Trophoblast cell (in vitro differentiated cells and primary cell): ENCODE data around the gene AGBL1.

Experiments used
- DNase-seq, 2 donors: peaks; one replicate each; pipeline ENCODE4 v3.0.0-alpha.2; 2016
- H2AFZ ChIP-seq: 2 replicates; pipeline ENCODE4 v1.6.1; 2013; ENCODE audit warnings: low read length, moderate library complexity, mild to moderate bottlenecking; ENCODE audit not compliant: insufficient read depth, poor library complexity
- H2AK5ac ChIP-seq: 2 replicates; pipeline ENCODE4 v1.6.1; 2013; ENCODE audit warnings: mild to moderate bottlenecking, low read length
- H2BK120ac ChIP-seq: 2 replicates; pipeline ENCODE4 v1.6.1; 2013; ENCODE audit warnings: low read length, mild to moderate bottlenecking, moderate library complexity; ENCODE audit not compliant: insufficient read depth, poor library complexity
- H2BK12ac ChIP-seq: 2 replicates; pipeline ENCODE4 v1.6.1; 2013; ENCODE audit warnings: mild to moderate bottlenecking, low read length, moderate library complexity
- H2BK5ac ChIP-seq: 2 replicates; pipeline ENCODE4 v1.6.1; 2013; ENCODE audit warnings: low read length, low read depth, moderate library complexity, mild to moderate bottlenecking; ENCODE audit not compliant: poor library complexity
- H3K14ac ChIP-seq: 2 replicates; pipeline ENCODE4 v1.6.1; 2013; ENCODE audit warnings: mild to moderate bottlenecking, low read length
- H3K18ac ChIP-seq: 2 replicates; pipeline ENCODE4 v1.6.1; 2013; ENCODE audit warnings: mild to moderate bottlenecking, low read length
- H3K23ac ChIP-seq: 2 replicates; pipeline ENCODE4 v1.6.1; 2013; ENCODE audit warnings: low read length
- H3K27ac ChIP-seq: 2 replicates; pipeline ENCODE4 v1.5.1; 2013; ENCODE audit warnings: low read depth, mild to moderate bottlenecking, inconsistent platforms, low read length, moderate library complexity
- H3K27me3 ChIP-seq: 2 replicates; pipeline ENCODE4 v1.6.1; 2013; ENCODE audit warnings: inconsistent platforms, mild to moderate bottlenecking, low read length, moderate library complexity; ENCODE audit not compliant: insufficient read depth
- H3K36me3 ChIP-seq, 2 experiments: 1 replicate in 1 of 2; 2 replicates in 1 of 2; pipeline ENCODE4 v1.6.1; 2013; ENCODE audit warnings: low read length in 2 of 2, mild to moderate bottlenecking in 2 of 2, moderate library complexity in 1 of 2; ENCODE audit not compliant: insufficient read depth in 2 of 2, control insufficient read depth in 1 of 2
- H3K4ac ChIP-seq: 2 replicates; pipeline ENCODE4 v1.6.1; 2013; ENCODE audit warnings: low read depth, mild to moderate bottlenecking, low read length, moderate library complexity
- H3K4me1 ChIP-seq, 2 experiments: 1 replicate in 1 of 2; 2 replicates in 1 of 2; pipeline ENCODE4 v1.6.1; 2013; ENCODE audit warnings: low read length in 2 of 2, mild to moderate bottlenecking in 2 of 2, moderate library complexity in 1 of 2; ENCODE audit not compliant: insufficient read depth in 2 of 2, control insufficient read depth in 1 of 2
- H3K4me2 ChIP-seq: 2 replicates; pipeline ENCODE4 v1.6.1; 2013; ENCODE audit warnings: inconsistent platforms, mild to moderate bottlenecking, low read length, moderate library complexity
- H3K4me3 ChIP-seq: 2 replicates; pipeline ENCODE4 v1.5.1; 2013; ENCODE audit warnings: mild to moderate bottlenecking, low read depth, low read length, inconsistent platforms
- H3K79me1 ChIP-seq: one replicate; pipeline ENCODE4 v1.6.1; 2013; ENCODE audit warnings: low read length
- H3K79me2 ChIP-seq: 2 replicates; pipeline ENCODE4 v1.6.1; 2013; ENCODE audit warnings: low read length, mild to moderate bottlenecking; ENCODE audit not compliant: control insufficient read depth, insufficient read depth, poor library complexity
- H3K9ac ChIP-seq: 2 replicates; pipeline ENCODE4 v1.6.1; 2013; ENCODE audit warnings: mild to moderate bottlenecking, low read length
- H3K9me3 ChIP-seq: 2 replicates; pipeline ENCODE4 v1.6.1; 2013; ENCODE audit warnings: low read depth, mild to moderate bottlenecking, control low read depth, inconsistent platforms, low read length; ENCODE audit not compliant: insufficient read depth
- H4K12ac ChIP-seq: 2 replicates; pipeline ENCODE4 v1.6.1; 2013; ENCODE audit warnings: low read depth, mild to moderate bottlenecking, low read length, moderate library complexity
- H4K8ac ChIP-seq: 2 replicates; pipeline ENCODE4 v1.6.1; 2013; ENCODE audit warnings: low read depth, mild to moderate bottlenecking, low read length, moderate library complexity
- H4K91ac ChIP-seq: one replicate; pipeline ENCODE4 v1.6.1; 2013; ENCODE audit warnings: low read depth, mild to moderate bottlenecking, low read length, moderate library complexity
- whole genome bisulfite sequencing: extraction: QIAGEN DNeasy Blood & Tissue Kit; methylation state at CpG from one replicate; pipeline ENCODE4 v1.1.7; 2013; ENCODE audit warnings: missing lambda C conversion rate; ENCODE audit not compliant: insufficient read length, insufficient coverage; ENCODE audit errors: extremely low coverage; 5-methylcytosine and 5-hydroxymethylcytosine counted together

AGBL1 gene

GRCh38 chr15:86353213-86353612 is 273.5 kb downstream of the AGBL1 start:
- no peak overlapping the region for H3K27ac ChIP-seq
- WGBS = no CpG with 5 or more reads among the region's 1 CpG
- no peaks in the 10 kb centered on the region for H3K27me3 ChIP-seq
- no peak overlapping the region for H2BK120ac ChIP-seq
- no peaks in the 10 kb centered on the region for H3K36me3 ChIP-seq
- H2AFZ ChIP-seq = no peak overlapping the region
- no peak overlapping the region for H2BK12ac ChIP-seq
- H3K9ac ChIP-seq = no peak overlapping the region
- no peaks in the 10 kb centered on the region for H3K9me3 ChIP-seq
- no peak overlapping the region for H3K4me2 ChIP-seq
- no peak overlapping the region for H4K8ac ChIP-seq
- no peak overlapping the region for H3K4ac ChIP-seq
- H2BK5ac ChIP-seq = no peak overlapping the region
- H3K4me3 ChIP-seq = no peak overlapping the region
- H3K4me1 ChIP-seq = no peaks in the 10 kb centered on the region
- H3K79me2 ChIP-seq = no peaks in the 10 kb centered on the region
- H3K79me1 ChIP-seq = no peaks in the 10 kb centered on the region
- H4K91ac ChIP-seq = no peak overlapping the region
- DNase-seq = no peak
- no peak overlapping the region for H3K23ac ChIP-seq
- no peak overlapping the region for H4K12ac ChIP-seq
- no peak overlapping the region for H2AK5ac ChIP-seq
- H3K14ac ChIP-seq = no peak overlapping the region
- no peak overlapping the region for H3K18ac ChIP-seq

GRCh38 chr15:86355361-86355760 is 275.7 kb downstream of the AGBL1 start:
- H3K27ac ChIP-seq = no peak overlapping the region
- no peak overlapping the region for H3K4me3 ChIP-seq
- no peak overlapping the region for H2BK5ac ChIP-seq
- H4K12ac ChIP-seq = no peak overlapping the region
- no peaks in the 10 kb centered on the region for H3K9me3 ChIP-seq
- no peak overlapping the region for H2BK12ac ChIP-seq
- H4K91ac ChIP-seq = no peak overlapping the region
- H3K23ac ChIP-seq = no peak overlapping the region
- no peak for DNase-seq
- no peak overlapping the region for H3K14ac ChIP-seq
- no peaks in the 10 kb centered on the region for H3K36me3 ChIP-seq
- H3K79me1 ChIP-seq = no peaks in the 10 kb centered on the region
- no peaks in the 10 kb centered on the region for H3K4me1 ChIP-seq
- H3K79me2 ChIP-seq = no peaks in the 10 kb centered on the region
- H4K8ac ChIP-seq = no peak overlapping the region
- no peak overlapping the region for H2AFZ ChIP-seq
- no peak overlapping the region for H3K4me2 ChIP-seq
- H3K18ac ChIP-seq = no peak overlapping the region
- H3K4ac ChIP-seq = no peak overlapping the region
- H3K9ac ChIP-seq = no peak overlapping the region
- H2BK120ac ChIP-seq = no peak overlapping the region
- no peaks in the 10 kb centered on the region for H3K27me3 ChIP-seq
- H2AK5ac ChIP-seq = no peak overlapping the region

- H2BK120ac ChIP-seq = no peak overlapping the region
- WGBS = no CpG with 5 or more reads among the region's 1 CpG
- no peak overlapping the region for H2BK5ac ChIP-seq
- no peak overlapping the region for H3K4me3 ChIP-seq
- H3K18ac ChIP-seq = no peak overlapping the region
- H2AFZ ChIP-seq = no peak overlapping the region
- H3K4me1 ChIP-seq = no peaks in the 10 kb centered on the region
- no peaks in the 10 kb centered on the region for H3K36me3 ChIP-seq
- no peaks in the 10 kb centered on the region for H3K79me1 ChIP-seq
- H3K14ac ChIP-seq = no peak overlapping the region
- no peak overlapping the region for H2BK12ac ChIP-seq
- H3K9me3 ChIP-seq = no peaks in the 10 kb centered on the region
- no peak overlapping the region for H3K4ac ChIP-seq
- no peaks in the 10 kb centered on the region for H3K27me3 ChIP-seq
- no peak overlapping the region for H4K12ac ChIP-seq
- no peak overlapping the region for H4K8ac ChIP-seq
- no peak overlapping the region for H3K9ac ChIP-seq
- H3K79me2 ChIP-seq = no peaks in the 10 kb centered on the region
- no peak overlapping the region for H2AK5ac ChIP-seq
- H3K23ac ChIP-seq = no peak overlapping the region
- H3K4me2 ChIP-seq = no peak overlapping the region
- no peak for DNase-seq
- H3K27ac ChIP-seq = no peak overlapping the region
- no peak overlapping the region for H4K91ac ChIP-seq
These were observed 276.1 kb downstream of the AGBL1 start for GRCh38 chr15:86355801-86356200.

GRCh38 chr15:86362555-86362954 is 282.9 kb downstream of the AGBL1 start:
- Histone ChIP-seq H3K27me3 (no peaks in the 10 kb centered on the region), H3K36me3 (no peaks in the 10 kb centered on the region), H2BK120ac (no peak overlapping the region), H3K23ac (no peak overlapping the region), H3K4me3 (no peak overlapping the region), H3K9ac (no peak overlapping the region), H3K79me1 (no peaks in the 10 kb centered on the region), H2AK5ac (no peak overlapping the region), H4K91ac (no peak overlapping the region), H3K4me1 (no peaks in the 10 kb centered on the region), H2BK5ac (no peak overlapping the region), H3K9me3 (no peaks in the 10 kb centered on the region), H2BK12ac (no peak overlapping the region), H4K12ac (no peak overlapping the region), H2AFZ (no peak overlapping the region), H3K27ac (no peak overlapping the region), H3K4me2 (no peak overlapping the region), H3K14ac (no peak overlapping the region), H4K8ac (no peak overlapping the region), H3K4ac (no peak overlapping the region), H3K18ac (no peak overlapping the region), H3K79me2 (no peaks in the 10 kb centered on the region)
- DNase-seq = no peak

- no peak overlapping the region for H4K12ac ChIP-seq
- H4K8ac ChIP-seq = no peak overlapping the region
- no peak overlapping the region for H2BK120ac ChIP-seq
- no peak overlapping the region for H3K4ac ChIP-seq
- no peak overlapping the region for H3K9ac ChIP-seq
- no peak overlapping the region for H3K4me2 ChIP-seq
- H3K4me3 ChIP-seq = no peak overlapping the region
- no peaks in the 10 kb centered on the region for H3K36me3 ChIP-seq
- H4K91ac ChIP-seq = no peak overlapping the region
- H3K27me3 ChIP-seq = no peaks in the 10 kb centered on the region
- H3K14ac ChIP-seq = no peak overlapping the region
- no CpG with 5 or more reads among the region's 1 CpG for WGBS
- no peak overlapping the region for H2BK12ac ChIP-seq
- no peak overlapping the region for H3K18ac ChIP-seq
- H2AK5ac ChIP-seq = no peak overlapping the region
- H3K79me1 ChIP-seq = no peaks in the 10 kb centered on the region
- H3K79me2 ChIP-seq = no peaks in the 10 kb centered on the region
- no peak overlapping the region for H3K27ac ChIP-seq
- DNase-seq = no peak
- no peaks in the 10 kb centered on the region for H3K4me1 ChIP-seq
- no peaks in the 10 kb centered on the region for H3K9me3 ChIP-seq
- H2BK5ac ChIP-seq = no peak overlapping the region
- no peak overlapping the region for H2AFZ ChIP-seq
- H3K23ac ChIP-seq = no peak overlapping the region
These were observed 293.5 kb downstream of the AGBL1 start for GRCh38 chr15:86373147-86373546.
